BJ (cell line): ENCODE data around the gene ELOVL5. TPM values are rescaled to one million over a fixed set of nuclear protein-coding genes. Genes with fewer than 3 reads are reported as not detected.

Experiments used
- CTCF ChIA-PET: fragments of 350-600 bp; formaldehyde crosslinking; extraction: SDS; loops from one replicate; lab custom pipeline; 2021; ENCODE audit warnings: antibody characterized with exemption, inconsistent platforms; lab: Yijun Ruan, JAX
- POLR2A ChIA-PET: fragments of 300-600 bp; sonication (Branson Sonifier 250); formaldehyde crosslinking; extraction: SDS; loops from one replicate; lab custom pipeline; 2021; ENCODE audit warnings: antibody characterized with exemption; lab: Charles Lee
- DNase-seq: peaks from one replicate; pipeline ENCODE4 v3.0.0-alpha.2; 2011; ENCODE audit warnings: low read depth
- H3K27me3 ChIP-seq: 2 replicates; pipeline ENCODE4 v1.6.0; 2011; ENCODE audit warnings: low read length; ENCODE audit not compliant: control insufficient read depth, insufficient read depth
- H3K36me3 ChIP-seq: 2 replicates; pipeline ENCODE4 v1.5.1; 2011; ENCODE audit warnings: low read length; ENCODE audit not compliant: control insufficient read depth, insufficient read depth
- H3K4me3 ChIP-seq: 2 replicates; pipeline ENCODE4 v1.5.1; 2011; ENCODE audit warnings: low read depth, mild to moderate bottlenecking, control low read depth, low read length
- polyA plus RNA-seq: library from polyadenylated mRNA; depleted of rRNA; stranded (reverse); fragments of >200 nt; gene quantifications from 2 replicates; pipeline ENCODE4 v1.2.3, GENCODE V29; 2011
- TF ChIP-seq, protein P1 (sequence below): IDR thresholded peaks from 2 replicates; pipeline ENCODE4 v1.5.1; 2011; ENCODE audit warnings: low read depth, mild to moderate bottlenecking, control low read depth, inconsistent platforms, low read length, moderate library complexity; ENCODE audit not compliant: insufficient read depth

The ELOVL5 gene
- polyA plus RNA-seq, 1 experiment = 88.5 TPM

DNA sequence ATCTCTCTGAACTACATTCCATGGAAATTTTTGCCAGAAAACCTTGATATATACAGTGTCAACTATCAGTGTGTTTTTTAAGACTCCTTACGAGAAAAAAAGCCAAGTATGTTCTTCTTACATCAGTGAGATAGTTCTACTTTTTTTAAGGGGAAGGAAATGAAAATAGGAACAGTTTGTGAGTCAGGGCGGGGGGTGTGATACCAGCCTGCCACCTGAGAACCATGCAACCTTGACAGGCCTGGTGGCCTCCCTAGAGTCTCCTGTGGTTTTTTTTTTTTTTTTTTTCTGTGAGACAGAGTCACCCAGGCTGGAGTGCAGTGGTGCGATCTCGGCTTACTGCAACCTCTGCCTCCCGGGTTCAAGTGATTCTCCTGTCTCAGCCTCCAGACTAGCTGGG is 103.8 kb downstream of the ELOVL5 start:
- DNase-seq = no peak
- ChIA-PET CTCF (interaction anchor here (0.7 to 0.8 kb wide), 2 partner anchors 9 to 14 kb away, joined by 3 read pairs; no protein-coding TSS in a partner anchor), POLR2A (no interaction called here)
- Histone ChIP-seq H3K4me3 (no peak overlapping the region), H3K36me3 (no peaks in the 10 kb centered on the region), H3K27me3 (peaks cover 1% of the 10 kb centered on the region; the same call in 1 of the 2 replicates)
- TF ChIP-seq, protein P1, sequence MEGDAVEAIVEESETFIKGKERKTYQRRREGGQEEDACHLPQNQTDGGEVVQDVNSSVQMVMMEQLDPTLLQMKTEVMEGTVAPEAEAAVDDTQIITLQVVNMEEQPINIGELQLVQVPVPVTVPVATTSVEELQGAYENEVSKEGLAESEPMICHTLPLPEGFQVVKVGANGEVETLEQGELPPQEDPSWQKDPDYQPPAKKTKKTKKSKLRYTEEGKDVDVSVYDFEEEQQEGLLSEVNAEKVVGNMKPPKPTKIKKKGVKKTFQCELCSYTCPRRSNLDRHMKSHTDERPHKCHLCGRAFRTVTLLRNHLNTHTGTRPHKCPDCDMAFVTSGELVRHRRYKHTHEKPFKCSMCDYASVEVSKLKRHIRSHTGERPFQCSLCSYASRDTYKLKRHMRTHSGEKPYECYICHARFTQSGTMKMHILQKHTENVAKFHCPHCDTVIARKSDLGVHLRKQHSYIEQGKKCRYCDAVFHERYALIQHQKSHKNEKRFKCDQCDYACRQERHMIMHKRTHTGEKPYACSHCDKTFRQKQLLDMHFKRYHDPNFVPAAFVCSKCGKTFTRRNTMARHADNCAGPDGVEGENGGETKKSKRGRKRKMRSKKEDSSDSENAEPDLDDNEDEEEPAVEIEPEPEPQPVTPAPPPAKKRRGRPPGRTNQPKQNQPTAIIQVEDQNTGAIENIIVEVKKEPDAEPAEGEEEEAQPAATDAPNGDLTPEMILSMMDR = no peak

DNA sequence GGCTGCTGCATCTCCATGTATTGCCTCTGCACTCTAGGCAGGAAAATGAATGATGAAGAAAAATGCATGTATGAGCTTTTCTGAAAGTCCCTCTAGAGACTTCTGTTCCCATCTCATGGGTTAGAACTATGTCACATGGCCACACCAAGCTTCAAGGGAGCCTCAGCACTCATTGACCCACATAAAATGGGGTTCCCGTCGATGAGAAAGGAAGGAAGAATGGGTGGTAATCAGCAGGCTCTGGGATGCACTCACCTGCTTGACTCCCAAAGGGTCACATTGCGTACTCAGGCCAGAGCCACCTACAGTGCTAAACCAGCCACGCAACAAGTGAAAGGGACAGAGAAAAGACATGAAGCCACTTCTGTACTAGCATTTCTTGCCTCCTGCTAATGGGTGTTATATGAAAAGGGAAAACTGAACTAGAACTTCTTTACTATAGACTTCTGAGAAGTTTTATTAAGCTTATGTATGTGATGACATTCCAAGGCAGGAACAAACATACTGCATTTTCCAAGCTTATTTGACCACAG is 104.3 kb downstream of the ELOVL5 start:
- Histone ChIP-seq H3K36me3 (no peaks in the 10 kb centered on the region), H3K4me3 (no peak overlapping the region), H3K27me3 (peaks cover 1% of the 10 kb centered on the region; the same call in 1 of the 2 replicates)
- ChIA-PET CTCF (interaction anchor here (0.7 to 0.8 kb wide), 2 partner anchors 10 to 14 kb away, joined by 3 read pairs; no protein-coding TSS in a partner anchor), POLR2A (no interaction called here)
- TF ChIP-seq, protein P1 = no peak
- no peak for DNase-seq

DNA sequence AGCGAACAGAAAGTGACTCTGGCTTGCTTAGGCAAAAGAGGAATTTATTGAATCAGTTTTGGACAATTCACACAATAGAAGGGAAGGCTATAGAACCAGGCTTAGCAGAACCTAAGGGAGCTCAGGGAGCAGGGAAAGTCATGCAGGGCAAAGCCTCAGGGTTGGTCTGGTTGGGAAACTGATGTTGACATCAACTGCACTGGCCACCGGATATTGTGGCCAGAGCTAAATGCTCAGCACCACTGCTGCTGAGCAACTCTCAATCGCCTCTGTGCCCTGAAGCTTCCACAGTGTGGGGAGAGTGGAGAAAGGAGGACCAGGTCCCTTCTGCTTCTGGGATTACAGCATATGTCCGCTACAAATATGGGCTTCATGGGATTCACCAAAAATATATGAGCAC is 106.8 kb downstream of the ELOVL5 start:
- TF ChIP-seq, protein P1 = no peak
- ChIA-PET POLR2A (no interaction called here), CTCF (no interaction called here)
- Histone ChIP-seq H3K36me3 (no peaks in the 10 kb centered on the region), H3K27me3 (no peaks in the 10 kb centered on the region), H3K4me3 (no peak overlapping the region)
- DNase-seq = no peak

DNA sequence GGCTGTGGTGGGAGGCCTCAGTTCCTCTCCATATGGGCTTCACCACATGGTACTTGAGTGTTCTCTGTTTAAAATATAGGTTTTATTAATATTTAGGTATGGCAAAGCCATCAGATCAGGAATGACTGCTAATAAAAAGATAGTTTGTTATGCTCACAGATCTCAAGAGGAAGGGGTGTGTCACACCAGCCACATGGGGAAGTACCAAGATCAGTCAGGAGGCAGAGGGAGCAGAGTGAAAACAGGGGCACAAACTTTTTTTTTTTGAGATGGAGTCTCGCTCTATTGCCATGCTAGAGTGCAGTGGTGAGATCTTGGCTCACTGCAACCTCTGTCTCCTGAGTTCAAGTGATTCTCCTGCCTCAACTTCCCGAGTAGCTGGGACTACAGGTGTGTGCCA is 108.0 kb downstream of the ELOVL5 start:
- Histone ChIP-seq H3K4me3 (no peak overlapping the region), H3K36me3 (no peaks in the 10 kb centered on the region), H3K27me3 (no peaks in the 10 kb centered on the region)
- TF ChIP-seq, protein P1 = no peak
- POLR2A ChIA-PET = no interaction called here
- CTCF ChIA-PET = no interaction called here
- DNase-seq = no peak

DNA sequence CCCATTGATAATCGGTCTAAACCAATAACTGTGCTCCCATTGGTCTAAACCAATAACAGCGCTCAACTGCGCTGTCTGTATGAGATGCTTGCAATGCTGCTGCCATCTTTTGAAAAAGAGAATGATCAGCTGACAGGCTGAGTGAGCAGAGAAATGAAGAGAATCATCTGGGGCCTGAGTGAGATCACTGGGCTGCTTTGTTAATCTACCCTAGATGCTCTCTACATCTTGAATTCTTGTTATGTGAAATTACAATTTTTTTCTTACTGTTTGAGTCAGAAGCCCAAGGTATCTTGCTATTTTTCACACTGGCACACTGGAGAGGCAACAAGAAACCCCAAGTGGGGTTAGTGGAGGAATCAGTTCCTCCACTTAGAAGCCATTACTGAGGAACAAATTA is 108.6 kb downstream of the ELOVL5 start:
- DNase-seq = no peak
- no peaks in the 10 kb centered on the region for H3K36me3 ChIP-seq
- TF ChIP-seq, protein P1 = no peak
- POLR2A ChIA-PET = no interaction called here
- no peaks in the 10 kb centered on the region for H3K27me3 ChIP-seq
- H3K4me3 ChIP-seq = no peak overlapping the region
- CTCF ChIA-PET = no interaction called here
